Vagina (tissue), 2 donors: ENCODE results near the gene MAP4K2.

Experiments
- CTCF ChIP-seq, 3 experiments: fragments of 450-650 bp in 2 of 3; fragments of 200-600 bp in 1 of 3; sonication (generic) in 1 of 3; IDR thresholded peaks; one replicate each; pipeline ENCODE4 v1.5.1; 2017 to 2019; ENCODE audit warnings: antibody characterized with exemption in 3 of 3, mild to moderate bottlenecking in 2 of 3, moderate library complexity in 2 of 3
- POLR2A ChIP-seq, 2 donors: fragments of 450-650 bp; IDR thresholded peaks; one replicate each; pipeline ENCODE4 v1.6.1; 2017; ENCODE audit warnings: antibody characterized with exemption in 2 of 2, mild to moderate bottlenecking in 2 of 2, moderate library complexity in 2 of 2

DNA sequence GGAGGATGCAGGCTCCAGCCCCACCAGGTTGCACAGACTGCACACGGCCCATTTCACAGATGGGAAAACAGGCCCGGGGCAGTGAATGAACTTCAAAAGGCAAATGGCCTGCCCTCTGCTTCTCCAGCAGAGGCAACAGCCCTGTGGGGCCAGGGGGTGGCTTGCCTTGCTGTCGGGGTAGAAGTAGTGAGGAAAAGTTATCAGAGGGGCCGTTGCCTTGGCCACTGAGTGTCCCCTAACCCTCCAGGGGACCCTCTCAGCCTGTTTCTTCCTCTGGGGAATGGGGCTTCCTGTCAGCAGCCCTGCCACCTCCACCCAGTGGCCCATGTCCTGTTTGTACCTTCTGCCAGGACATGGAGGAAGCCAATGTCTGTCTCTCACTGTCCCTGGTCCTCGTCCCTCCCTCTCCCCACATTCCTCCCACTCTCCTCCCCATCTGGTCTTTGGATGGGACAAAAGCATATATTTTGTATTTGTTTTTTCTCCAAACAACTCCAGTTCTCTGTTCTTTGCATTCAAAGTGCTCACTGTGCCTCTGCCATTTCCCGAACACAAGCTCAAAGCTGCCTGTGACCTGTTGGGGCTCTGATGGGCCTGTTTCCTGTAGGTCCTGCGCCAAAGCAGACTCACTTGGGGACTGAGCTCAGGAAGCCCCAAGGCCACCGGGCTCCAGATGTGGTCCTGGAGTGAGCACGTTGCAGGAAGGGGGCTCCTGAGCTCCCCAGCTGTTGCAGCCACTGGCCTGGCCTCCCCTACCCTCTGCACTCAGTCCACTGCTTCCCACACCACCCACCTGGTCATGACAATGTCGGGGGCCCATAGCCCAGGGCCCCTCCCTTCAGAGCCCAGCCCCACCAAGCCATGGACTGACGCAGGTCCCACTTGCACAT, 9.5 kb downstream of the MAP4K2 start:
- no peak for TF ChIP-seq CTCF (IDR thresholded peaks at IDR 0.05)
- TF ChIP-seq POLR2A (IDR thresholded peaks at IDR 0.05) = no peak
